HG03280 (cell line): ENCODE measurements around the gene PFKP.
"Not testable (repeated sequence)": the region's sequence is repeated elsewhere in the genome, so short reads cannot be mapped to it uniquely, and the experiment has no call there.

ENCODE experiments used
- ATAC-seq: cut with Tn5 transposase; IDR thresholded peaks from one replicate; pipeline ENCODE4 v1.9.1; 2021; ENCODE audit warnings: mild to moderate bottlenecking, moderate library complexity; ENCODE audit not compliant: unreplicated experiment

The PFKP gene

DNA sequence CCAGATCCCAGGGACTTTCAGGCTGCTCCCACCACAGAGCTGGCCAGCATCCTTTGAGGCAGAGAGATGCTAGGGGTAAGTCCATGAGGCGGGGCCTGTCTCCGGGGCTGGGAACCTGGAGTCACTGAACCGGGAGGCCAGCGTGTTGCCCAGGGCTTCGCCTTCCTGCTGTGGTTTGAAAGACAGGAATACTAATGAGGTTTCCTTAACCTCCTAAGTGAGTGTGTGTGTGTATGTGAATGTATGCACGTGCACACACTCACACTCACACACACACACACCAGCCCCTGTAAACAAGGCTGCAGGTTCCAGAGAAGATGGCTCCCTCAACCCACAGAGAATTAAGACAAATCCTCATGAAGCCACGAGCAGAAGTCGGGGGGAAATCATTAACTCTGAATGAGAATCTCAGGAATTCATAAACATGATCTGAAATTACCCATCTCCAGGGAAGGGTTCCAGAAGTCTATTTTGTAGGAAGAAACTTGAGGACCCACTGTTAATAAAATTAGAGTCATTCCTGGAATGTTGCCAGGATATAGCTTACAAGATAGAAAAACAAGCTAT lies 20.3 kb upstream of the PFKP start:
- no peak for ATAC-seq

DNA sequence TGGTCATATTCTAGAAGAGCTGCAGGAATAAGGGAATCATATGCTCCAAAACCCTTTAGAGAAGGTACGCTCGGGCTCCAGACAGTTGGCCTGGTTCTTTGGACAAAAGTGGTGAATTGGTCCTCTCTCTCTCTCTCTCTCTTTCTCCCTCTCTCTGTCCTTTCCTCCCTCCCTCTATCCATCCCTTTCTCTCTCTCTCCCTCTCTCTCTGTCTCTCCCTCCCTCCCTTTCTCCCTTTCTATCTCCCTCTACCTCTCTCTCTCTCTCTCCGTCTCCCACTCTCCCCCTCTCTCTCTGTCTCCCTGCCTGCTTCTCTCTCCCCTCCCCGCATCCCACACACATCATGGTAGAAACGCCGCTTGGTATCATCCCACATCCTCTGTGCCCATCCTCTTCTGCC lies 19.8 kb upstream of the PFKP start:
- no peak for ATAC-seq

DNA sequence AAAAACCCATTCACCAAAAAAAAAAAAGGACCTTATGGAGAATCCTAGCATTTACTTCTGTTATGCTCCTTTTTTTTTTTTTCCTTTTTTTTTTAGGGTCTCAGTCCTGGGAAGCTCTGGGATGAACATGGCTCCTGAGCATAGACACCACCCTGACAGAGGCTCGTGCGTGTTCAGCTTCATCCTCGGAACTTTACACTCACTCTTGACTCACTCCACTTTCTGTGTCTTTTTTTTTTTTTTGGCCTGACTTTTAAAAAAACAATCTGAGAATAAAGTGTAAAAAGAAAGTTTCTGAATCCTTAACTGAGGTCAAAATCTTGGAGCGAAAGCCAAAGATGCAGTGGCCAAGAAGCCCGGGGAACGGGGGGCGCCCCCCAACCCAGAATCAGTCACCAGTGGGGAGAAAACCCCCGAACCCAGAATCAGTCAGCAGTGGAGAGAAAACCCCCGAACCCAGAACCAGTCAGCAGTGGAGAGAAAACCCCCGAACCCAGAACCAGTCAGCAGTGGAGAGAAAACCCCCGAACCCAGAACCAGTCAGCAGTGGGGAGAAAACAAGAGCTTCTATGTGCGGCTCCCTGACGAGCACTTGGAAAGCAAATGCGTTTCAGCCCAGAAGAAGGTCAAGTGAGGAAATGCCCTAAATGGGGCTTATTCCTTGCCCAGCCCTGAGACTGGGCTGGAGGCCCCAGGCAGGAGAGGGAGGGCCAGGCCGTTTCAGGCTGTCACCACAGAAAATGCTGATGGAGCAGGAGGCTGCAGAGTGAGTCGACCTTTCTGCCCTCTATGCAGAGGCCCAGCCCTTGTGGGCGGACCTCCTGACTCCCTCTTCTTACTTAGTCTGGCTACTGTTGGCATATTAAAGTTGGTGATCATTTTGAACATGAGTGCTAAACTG lies 19.0 kb upstream of the PFKP start:
- no peak for ATAC-seq

DNA sequence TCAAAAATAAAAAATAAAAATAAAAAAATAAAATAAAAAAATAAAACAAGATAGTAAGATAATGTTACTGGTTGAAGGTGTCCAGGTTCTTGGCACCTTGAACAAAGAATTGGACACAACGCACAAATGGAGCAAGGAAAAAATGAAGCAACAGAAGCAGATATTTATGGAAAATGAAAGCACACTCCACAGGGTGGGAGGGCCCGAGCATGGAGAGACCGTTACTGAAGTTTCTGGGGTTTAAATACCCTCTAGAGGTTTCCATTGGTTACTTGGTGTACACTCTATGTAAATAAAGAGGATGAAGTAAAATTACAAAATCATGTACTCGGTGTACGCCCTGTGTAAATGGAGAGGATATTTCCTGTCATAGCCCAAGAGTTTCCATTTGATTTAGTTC lies 15.7 kb upstream of the PFKP start:
- ATAC-seq: no peak

DNA sequence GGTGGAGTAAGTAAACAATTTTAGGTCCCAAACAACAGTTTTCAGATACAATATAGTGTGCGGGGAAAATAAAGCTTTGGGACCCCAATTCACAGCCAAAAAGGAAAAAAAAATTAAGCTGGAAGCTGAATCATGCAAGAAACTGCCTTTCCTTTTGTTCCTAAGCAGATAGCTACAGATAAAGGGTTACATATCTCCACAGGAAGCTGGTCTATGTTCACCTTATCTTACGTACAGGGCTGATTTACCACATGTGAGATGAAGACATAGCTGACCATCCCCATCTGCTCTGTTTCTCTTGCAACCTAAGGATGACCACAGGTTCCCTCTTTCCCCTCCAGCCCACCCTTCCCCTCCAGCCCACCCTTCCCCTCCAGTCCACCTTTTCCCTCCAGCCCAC lies 14.2 kb upstream of the PFKP start:
- no peak for ATAC-seq

DNA sequence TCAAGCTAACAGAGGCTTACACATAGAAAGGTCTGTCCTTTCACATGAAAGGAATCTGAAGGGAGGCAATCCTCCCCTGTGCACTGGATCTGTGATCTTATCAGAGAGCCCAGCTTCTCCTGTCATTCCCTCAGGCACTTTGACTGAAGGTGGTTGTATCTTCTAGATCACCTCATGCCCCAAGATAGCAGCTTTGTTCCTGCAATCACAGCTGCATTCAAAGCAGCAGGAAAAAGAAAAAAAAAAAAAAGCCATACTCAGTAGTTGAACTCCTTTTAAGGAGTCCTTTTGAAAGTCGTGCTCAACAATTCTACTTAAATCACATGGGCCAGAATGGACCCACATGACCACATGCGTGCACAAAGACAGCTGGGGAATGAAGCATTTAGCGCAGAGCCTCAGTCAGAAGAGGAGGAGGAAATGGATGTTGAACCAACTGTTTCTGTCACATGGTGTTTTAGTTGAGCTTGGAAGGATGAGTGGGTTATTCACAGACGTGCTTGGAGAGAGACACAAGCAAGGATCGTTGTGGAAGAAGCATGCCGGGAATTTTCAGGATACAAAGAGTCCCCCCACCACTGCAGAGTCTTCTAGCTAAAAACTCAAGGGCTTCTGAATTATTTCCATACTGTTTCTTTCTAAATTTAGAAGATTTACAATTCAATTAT lies 13.0 kb upstream of the PFKP start:
- ATAC-seq: no peak

GRCh38 chr10:3054851-3055199 lies 12.5 kb upstream of the PFKP start:
- ATAC-seq: no peak

GRCh38 chr10:3056280-3057037 lies 10.9 kb upstream of the PFKP start:
- no peak for ATAC-seq

- no peak for ATAC-seq
These were observed 9.4 kb upstream of the PFKP start for GRCh38 chr10:3057946-3058345.

GRCh38 chr10:3059974-3060373 lies 7.4 kb upstream of the PFKP start:
- ATAC-seq: no peak

DNA sequence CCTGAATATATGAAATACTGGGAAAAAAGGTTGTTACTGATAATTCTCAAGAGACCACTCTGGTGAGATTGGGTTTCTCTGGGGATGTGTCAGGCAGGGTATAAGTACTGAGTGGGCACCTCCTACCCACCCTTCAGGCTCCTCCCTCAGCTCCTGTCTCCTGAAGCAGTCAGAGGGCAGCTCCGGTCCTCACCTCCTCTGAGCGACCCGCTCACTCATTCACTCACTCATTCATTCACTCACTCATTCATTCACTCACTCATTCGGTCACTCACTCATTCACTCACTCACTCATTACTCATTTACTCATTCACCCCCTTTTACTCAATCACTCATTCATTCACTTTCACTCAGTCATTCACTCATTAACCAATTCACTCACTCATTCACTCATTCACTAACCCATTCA lies 6.9 kb upstream of the PFKP start:
- ATAC-seq: no peak

- not testable (repeated sequence) for ATAC-seq
These were observed 5.9 kb upstream of the PFKP start for GRCh38 chr10:3061323-3061898.

- no peak for ATAC-seq
These were observed 4.7 kb upstream of the PFKP start for GRCh38 chr10:3062502-3063186.

DNA sequence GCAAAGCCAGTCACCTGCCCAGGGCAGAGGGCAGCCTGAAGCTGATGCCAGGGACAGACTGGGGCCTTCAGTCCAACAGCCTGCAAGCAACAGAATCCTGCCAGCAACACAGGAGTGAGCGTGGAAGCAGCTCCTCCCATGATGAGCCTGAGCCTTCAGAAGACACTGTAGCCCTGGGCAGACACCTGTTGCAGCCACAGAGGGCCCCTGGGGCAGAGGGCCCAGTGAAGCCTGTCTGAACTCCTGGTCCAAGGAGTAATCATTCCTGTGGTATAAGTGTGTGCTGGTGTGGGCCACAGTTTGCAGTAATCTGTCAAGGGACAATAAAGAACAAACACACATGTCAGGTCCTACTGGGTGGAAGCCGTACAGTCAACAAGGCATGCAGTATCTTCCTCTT lies 2.9 kb upstream of the PFKP start:
- ATAC-seq: no peak

DNA sequence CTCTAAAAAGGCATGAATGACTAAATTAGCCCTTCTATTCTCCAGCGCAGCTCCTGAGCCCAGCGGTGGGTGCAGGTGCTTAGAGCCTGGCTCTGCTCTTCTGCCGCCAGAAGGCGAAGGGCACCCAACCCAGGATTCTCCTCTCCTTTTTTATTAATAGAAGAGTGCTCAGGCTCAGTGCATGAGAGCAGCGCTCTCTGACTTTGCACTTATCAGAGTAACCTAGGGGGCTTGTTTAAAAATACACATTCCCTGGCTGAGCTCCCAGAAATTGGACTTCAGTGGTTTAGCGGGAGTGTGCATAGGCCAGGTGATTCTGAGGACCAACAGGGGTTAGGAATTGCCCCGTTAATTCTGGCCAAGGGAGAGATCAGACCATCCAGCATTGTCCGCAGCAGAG lies 1.7 kb upstream of the PFKP start:
- no peak for ATAC-seq

DNA sequence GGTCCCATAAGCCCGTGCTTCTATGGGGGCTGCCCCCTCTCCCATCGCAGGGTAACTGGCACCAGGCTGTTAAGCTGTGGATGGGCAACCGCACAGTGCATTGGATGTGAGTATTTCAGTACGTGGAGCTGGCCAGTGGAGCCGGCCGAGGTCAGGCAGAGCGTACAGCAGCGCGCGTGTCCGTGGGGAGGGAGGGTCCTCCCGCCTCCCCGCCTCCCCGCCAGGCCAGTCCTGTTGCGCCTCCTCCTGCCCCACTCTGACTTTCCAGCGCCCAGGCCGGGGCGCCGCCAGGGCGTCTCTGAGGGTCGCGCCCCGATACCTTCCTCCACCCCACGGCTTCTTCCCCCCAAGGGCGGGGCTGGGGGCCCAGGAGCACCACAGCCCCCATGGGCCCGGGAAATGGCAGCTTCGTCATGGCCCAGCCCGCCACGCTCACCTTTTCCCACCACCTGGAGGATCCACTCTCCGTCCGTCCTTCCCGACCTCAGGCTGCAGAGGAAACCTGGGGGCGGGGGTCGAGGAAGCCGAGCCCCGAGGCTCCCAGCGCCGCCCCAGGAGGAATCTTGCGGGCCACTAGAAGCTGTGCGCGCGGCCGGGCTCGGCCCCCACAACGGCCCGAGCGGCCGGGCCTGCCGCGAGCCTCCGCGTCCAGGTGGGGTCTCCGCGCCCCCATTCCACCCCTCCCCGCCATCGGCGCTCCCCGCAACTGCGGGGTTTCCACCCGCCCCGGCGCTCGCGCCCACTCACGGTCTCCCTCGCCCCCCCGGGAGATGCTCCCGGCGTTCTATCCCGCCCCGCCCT lies 831 bp upstream of the PFKP start:
- ATAC-seq: no peak

DNA sequence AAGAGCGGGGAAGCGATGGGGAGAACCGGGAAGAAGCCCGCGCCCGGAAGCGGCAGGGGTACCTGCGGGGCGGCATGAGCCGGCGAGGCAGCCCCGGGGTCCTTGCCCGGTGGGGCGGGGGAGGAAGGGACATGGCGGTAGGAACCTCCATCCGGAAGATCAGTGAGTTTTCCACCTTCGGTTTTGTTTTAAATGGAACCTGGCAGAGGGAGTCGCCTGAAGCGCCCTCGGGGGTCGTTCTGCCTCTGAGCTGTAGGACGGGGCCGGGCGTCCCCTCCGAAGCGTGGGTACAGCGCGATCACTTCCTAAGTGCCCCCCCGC lies 471 bp downstream of the PFKP start:
- peak; percentile 9 for ATAC-seq

DNA sequence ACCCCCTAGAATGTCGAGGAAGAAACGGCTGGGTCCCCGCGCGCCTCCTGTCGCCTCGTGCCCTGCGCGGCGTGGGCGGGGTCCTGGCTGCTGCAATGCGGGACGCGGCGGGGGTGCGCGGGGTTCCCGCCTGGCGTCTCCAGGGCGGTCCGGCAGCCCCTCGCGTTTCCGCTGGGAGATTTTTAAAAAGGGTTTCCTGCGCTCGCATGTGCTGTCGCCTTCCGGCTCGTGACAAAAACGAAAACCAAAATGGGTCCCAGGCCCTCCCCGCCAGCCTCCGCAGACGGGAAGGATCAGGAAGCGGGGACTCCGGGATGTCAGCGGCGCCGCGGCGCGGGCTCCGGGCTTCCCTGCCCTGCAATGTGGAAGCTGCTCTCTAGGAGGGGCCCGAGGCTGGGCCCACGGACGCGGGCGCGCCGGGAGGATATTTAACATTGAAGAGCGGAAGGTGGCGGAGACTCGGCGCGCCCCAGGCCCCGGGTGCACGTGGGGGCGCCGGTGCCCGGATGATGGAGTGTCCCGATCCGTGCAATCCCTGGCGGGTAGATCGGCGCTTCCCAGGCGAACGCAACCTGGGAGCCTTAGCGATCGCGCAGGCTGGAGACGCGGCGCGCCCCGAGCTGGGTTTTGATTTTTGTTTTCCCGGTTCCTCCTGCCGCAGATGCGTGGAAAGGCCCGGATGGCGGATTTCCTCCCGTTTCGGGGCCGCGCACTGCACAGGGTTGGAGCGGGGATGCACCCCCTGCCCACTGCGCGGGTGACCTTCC lies 1.0 kb downstream of the PFKP start:
- peak; percentile 30 for ATAC-seq
